Loucy (cell line): ENCODE data around the gene PCDH17.

Source experiments
- H2AFZ ChIP-seq: fragments of 200-600 bp; sonication (generic); 2 replicates; pipeline ENCODE4 v1.6.0; 2016; ENCODE audit warnings: antibody characterized with exemption, mild to moderate bottlenecking, low read length, moderate library complexity
- H3F3A ChIP-seq: fragments of 200-600 bp; 2 replicates; pipeline ENCODE4 v1.6.0; 2016; ENCODE audit warnings: antibody characterized with exemption, low read depth, mild to moderate bottlenecking
- H3K27me3 ChIP-seq: fragments of 200-600 bp; sonication (generic); 2 replicates; pipeline ENCODE4 v1.6.1; 2014; ENCODE audit warnings: low read length, mild to moderate bottlenecking; ENCODE audit not compliant: insufficient read depth, poor library complexity, severe bottlenecking
- H3K36me3 ChIP-seq: fragments of 200-600 bp; sonication (generic); 2 replicates; pipeline ENCODE4 v1.6.1; 2016; ENCODE audit warnings: low read length; ENCODE audit not compliant: insufficient read depth
- H3K4me1 ChIP-seq: fragments of 200-600 bp; sonication (generic); 2 replicates; pipeline ENCODE4 v1.5.1; 2014; ENCODE audit warnings: low read length, mild to moderate bottlenecking; ENCODE audit not compliant: insufficient read depth, poor library complexity, severe bottlenecking
- H3K4me2 ChIP-seq: fragments of 200-600 bp; sonication (generic); 2 replicates; pipeline ENCODE4 v1.6.0; 2014; ENCODE audit warnings: antibody characterized with exemption, low read length, low read depth, mild to moderate bottlenecking; ENCODE audit not compliant: poor library complexity, severe bottlenecking
- H3K4me3 ChIP-seq: fragments of 200-600 bp; sonication (generic); 2 replicates; pipeline ENCODE4 v1.5.1; 2014; ENCODE audit warnings: low read length, mild to moderate bottlenecking, mixed read lengths; ENCODE audit not compliant: poor library complexity, severe bottlenecking
- H3K79me2 ChIP-seq: fragments of 200-600 bp; sonication (generic); 2 replicates; pipeline ENCODE4 v1.6.1; 2014; ENCODE audit warnings: low read length; ENCODE audit not compliant: insufficient read depth
- H3K9ac ChIP-seq: fragments of 200-600 bp; sonication (generic); 2 replicates; pipeline ENCODE4 v1.6.0; 2014; ENCODE audit warnings: mild to moderate bottlenecking, low read depth, low read length, moderate library complexity; ENCODE audit not compliant: poor library complexity, severe bottlenecking
- H3K9me2 ChIP-seq: fragments of 200-600 bp; sonication (generic); replicated peaks from 2 replicates; pipeline ENCODE4 v1.6.1; 2016; ENCODE audit warnings: low read depth, low read length, mixed read lengths
- H3K9me3 ChIP-seq: fragments of 200-600 bp; sonication (generic); 2 replicates; pipeline ENCODE4 v1.6.1; 2014; ENCODE audit warnings: mild to moderate bottlenecking, antibody characterized with exemption, low read length, low read depth; ENCODE audit not compliant: insufficient read depth
- H4K20me1 ChIP-seq: fragments of 200-600 bp; sonication (generic); 2 replicates; pipeline ENCODE4 v1.6.0; 2014; ENCODE audit warnings: antibody characterized with exemption, low read length, mild to moderate bottlenecking; ENCODE audit not compliant: insufficient read depth, poor library complexity, severe bottlenecking
- CTCF ChIP-seq: fragments of 200-600 bp; sonication (generic); conservative IDR thresholded peaks from 2 replicates; pipeline ENCODE4 v1.5.1; 2014; ENCODE audit warnings: mild to moderate bottlenecking, antibody characterized with exemption, low read length
- EZH2phosphoT487 ChIP-seq: fragments of 200-600 bp; IDR thresholded peaks from 2 replicates; pipeline ENCODE4 v1.6.1; 2018; ENCODE audit warnings: antibody characterized with exemption, mild to moderate bottlenecking, moderate library complexity, borderline replicate concordance

Gene PCDH17

DNA sequence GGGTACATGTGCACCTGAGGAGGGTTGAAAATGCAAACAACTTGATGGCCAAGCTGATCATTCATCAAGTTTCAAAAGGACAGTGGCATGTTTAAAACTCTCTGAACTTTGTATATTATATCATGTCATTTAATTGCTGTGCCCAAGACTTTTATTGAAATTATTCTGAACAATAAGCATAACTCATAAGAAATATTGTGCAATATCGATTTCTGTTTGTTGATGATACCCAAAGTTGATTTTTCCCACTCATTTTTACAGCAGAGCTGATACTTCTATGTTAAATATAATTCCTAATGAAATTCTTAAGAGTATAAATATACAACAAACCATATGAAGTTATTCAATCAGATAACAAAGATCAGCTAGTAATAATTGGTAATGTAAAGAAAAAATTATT lies 49.1 kb downstream of the PCDH17 start:
- Histone ChIP-seq H3K4me1 (no peaks in the 10 kb centered on the region), H3K36me3 (no peaks in the 10 kb centered on the region), H3K79me2 (no peaks in the 10 kb centered on the region), H4K20me1 (no peaks in the 10 kb centered on the region), H3K4me2 (no peak overlapping the region), H3K9me3 (no peaks in the 10 kb centered on the region), H2AFZ (no peak overlapping the region), H3K4me3 (no peak overlapping the region), H3K27me3 (no peaks in the 10 kb centered on the region), H3F3A (no peaks in the 10 kb centered on the region), H3K9ac (no peak overlapping the region), H3K9me2 (no peaks in the 10 kb centered on the region)
- no peak for TF ChIP-seq CTCF

- H3K27me3 ChIP-seq = no peaks in the 10 kb centered on the region
- H3F3A ChIP-seq = no peaks in the 10 kb centered on the region
- no peaks in the 10 kb centered on the region for H3K9me3 ChIP-seq
- no peaks in the 10 kb centered on the region for H3K79me2 ChIP-seq
- no peak overlapping the region for H3K4me3 ChIP-seq
- no peak overlapping the region for H2AFZ ChIP-seq
- TF ChIP-seq CTCF (no peak), EZH2phosphoT487 (no peak)
- H3K36me3 ChIP-seq = no peaks in the 10 kb centered on the region
- H3K9me2 ChIP-seq = no peaks in the 10 kb centered on the region
- no peak overlapping the region for H3K9ac ChIP-seq
- no peaks in the 10 kb centered on the region for H4K20me1 ChIP-seq
- H3K4me1 ChIP-seq = no peaks in the 10 kb centered on the region
- no peak overlapping the region for H3K4me2 ChIP-seq
Observed at GRCh38 chr13:57682128-57682716, 50.7 kb downstream of the PCDH17 start.

GRCh38 chr13:57698851-57699250 lies 67.3 kb downstream of the PCDH17 start:
- no peaks in the 10 kb centered on the region for H3K9me3 ChIP-seq
- no peaks in the 10 kb centered on the region for H3K27me3 ChIP-seq
- no peaks in the 10 kb centered on the region for H4K20me1 ChIP-seq
- H3K4me1 ChIP-seq = no peaks in the 10 kb centered on the region
- H3K4me2 ChIP-seq = no peak overlapping the region
- no peaks in the 10 kb centered on the region for H3F3A ChIP-seq
- no peaks in the 10 kb centered on the region for H3K79me2 ChIP-seq
- H2AFZ ChIP-seq = no peak overlapping the region
- no peaks in the 10 kb centered on the region for H3K9me2 ChIP-seq
- no peaks in the 10 kb centered on the region for H3K36me3 ChIP-seq
- H3K4me3 ChIP-seq = no peak overlapping the region
- no peak for TF ChIP-seq CTCF
- no peak for TF ChIP-seq EZH2phosphoT487
- no peak overlapping the region for H3K9ac ChIP-seq
